HG03066 (cell line): ENCODE data around the gene PYGM.

Source experiments
- ATAC-seq: cut with Tn5 transposase; IDR thresholded peaks from one replicate; pipeline ENCODE4 v1.9.1; 2021; ENCODE audit warnings: low read depth; ENCODE audit not compliant: unreplicated experiment

The PYGM gene

GRCh38 chr11:64792482-64792881, 32.7 kb upstream of the PYGM start:
- no peak for ATAC-seq

GRCh38 chr11:64791781-64792291, 32.1 kb upstream of the PYGM start:
- ATAC-seq = no peak

- ATAC-seq = no peak
These were observed 30.7 kb upstream of the PYGM start for GRCh38 chr11:64790205-64791095.

GRCh38 chr11:64789331-64790204, 29.8 kb upstream of the PYGM start:
- no peak for ATAC-seq

GRCh38 chr11:64788321-64789215, 28.8 kb upstream of the PYGM start:
- no peak for ATAC-seq

- no peak for ATAC-seq
These were observed 27.9 kb upstream of the PYGM start for GRCh38 chr11:64787526-64788320.

- ATAC-seq = no peak
These were observed 26.5 kb upstream of the PYGM start for GRCh38 chr11:64786308-64786707.

- ATAC-seq = no peak
These were observed 25.2 kb upstream of the PYGM start for GRCh38 chr11:64784813-64785581.

GRCh38 chr11:64778473-64779298, 18.9 kb upstream of the PYGM start, which contains the start of gene SF1:
TSS of gene SF1 (minus strand) at chr11:64778542. CDS start at chr11:64778392, 150 bp downstream.
- peak; percentile 82 for ATAC-seq

- ATAC-seq = peak; percentile 9
These were observed 18.4 kb upstream of the PYGM start for GRCh38 chr11:64778223-64778472.

- ATAC-seq = peak; percentile 13
These were observed 17.9 kb upstream of the PYGM start for GRCh38 chr11:64777449-64778222.

- no peak for ATAC-seq
These were observed 17.1 kb upstream of the PYGM start for GRCh38 chr11:64776875-64777274.

GRCh38 chr11:64776425-64776824, 16.7 kb upstream of the PYGM start:
- no peak for ATAC-seq

GRCh38 chr11:64774144-64774543, 14.4 kb upstream of the PYGM start:
- no peak for ATAC-seq

- ATAC-seq = no peak
These were observed 12.7 kb upstream of the PYGM start for GRCh38 chr11:64772303-64773018.

- ATAC-seq = no peak
These were observed 12.1 kb upstream of the PYGM start for GRCh38 chr11:64771861-64772260.

GRCh38 chr11:64770120-64770519, 10.3 kb upstream of the PYGM start:
- no peak for ATAC-seq
